NCI-H446 treated with DMSO at 0.1 percent for 48 hours (cell line): ENCODE measurements around the gene FASTK.
A peak's percentile ranks its signal among the peaks of the same experiment; 100 is the strongest.
"Not testable (repeated sequence)": the region's sequence is repeated elsewhere in the genome, so short reads cannot be mapped to it uniquely, and the experiment has no call there.

Source experiments
- DNase-seq: peaks from one replicate; lab custom pipeline; 2025; lab: John Stamatoyannopoulos, UW

Gene FASTK

DNA sequence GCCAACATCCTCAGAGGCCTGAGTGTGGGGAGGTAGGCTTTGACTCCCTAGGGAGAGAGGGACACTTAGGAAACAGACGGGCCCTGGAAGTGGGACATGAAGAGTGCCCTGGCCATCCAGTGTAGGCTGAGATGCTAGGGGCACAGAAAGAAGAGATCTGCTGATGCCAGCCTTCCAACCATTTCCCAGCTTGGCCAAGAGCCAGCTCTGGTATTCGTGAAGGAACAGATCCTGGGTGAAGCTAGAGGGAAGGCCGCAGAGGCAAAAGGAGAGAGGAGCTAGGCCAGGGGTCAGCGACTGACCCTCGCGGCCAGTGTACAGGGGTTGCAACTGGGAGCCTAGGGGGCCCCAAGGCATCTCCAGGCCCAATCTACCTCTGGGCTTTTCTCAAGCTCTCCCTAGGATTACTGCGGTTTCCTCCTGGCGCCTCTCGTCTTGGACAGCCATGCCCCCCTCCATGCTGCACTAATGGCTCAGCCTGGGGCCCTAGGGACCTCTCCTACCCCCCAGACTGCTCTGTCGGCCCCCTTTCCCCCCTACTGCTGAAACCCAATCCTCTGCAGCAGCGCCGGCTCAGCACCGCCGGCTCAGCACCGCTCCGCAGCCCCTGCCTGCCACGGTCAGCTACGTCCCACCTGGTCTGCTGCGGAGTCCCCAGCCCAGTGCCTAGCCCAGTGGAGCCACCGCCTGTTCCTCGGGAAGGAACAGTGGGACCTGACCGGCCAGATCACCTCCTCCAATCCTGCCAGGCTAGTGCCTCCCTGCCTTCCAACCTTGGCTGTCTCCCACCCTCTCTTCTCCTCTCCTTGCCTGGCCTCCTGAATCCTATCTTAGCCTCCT is 32.4 kb downstream of the FASTK start, which contains the start of gene ASIC3:
Gene ASIC3 (plus strand): TSS at position 556 of the 840 bp plus-strand sequence. CDS start 355 bp downstream, outside the sequence.
- no peak for DNase-seq

DNA sequence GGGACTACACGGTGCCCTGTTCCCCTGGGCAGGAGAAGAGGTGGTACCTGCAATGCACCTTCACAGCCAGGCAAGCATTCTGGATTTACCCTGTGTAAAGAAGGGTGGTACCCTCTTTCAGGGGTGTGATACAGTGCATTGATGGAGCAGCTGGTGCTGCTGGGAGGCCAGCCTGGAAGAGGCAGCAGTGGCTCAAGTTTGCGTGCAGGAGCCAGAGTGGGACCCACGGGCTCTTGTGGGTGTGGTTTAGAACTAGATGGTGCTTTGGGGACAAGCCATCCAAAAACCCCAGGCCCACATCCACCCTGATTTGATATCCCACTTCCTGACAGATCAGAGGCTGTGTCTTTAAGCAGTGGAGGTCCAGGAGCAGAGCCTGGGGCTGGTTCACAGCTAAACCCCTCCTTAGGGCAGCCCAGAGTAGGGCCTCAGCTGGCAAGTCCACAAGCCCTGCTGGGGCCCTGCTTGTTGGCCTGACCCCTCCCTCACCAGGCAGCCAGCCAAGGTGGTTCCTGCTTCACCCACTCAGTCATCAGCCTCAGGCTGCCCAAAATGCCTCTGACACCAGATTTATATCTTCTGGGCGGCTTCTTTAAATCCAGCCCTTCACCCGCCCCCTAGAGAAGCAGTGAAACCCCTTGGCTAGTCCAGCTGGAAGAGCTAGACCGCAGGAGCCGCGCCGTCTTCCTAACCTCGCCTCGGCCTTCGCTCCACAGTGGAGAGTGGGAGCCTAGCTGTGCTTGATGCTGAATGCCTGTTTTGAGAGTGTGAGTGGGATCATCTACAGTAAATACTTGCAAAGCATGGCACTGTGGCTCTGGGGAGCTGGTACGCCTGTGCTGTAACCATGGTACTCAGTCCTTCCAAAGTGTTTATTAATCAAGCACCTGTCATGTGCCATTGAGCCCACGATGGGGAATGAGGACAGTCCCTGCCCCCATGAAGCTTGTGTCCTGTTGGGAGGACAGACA is 33.7 kb downstream of the FASTK start:
- peak; percentile 21 for DNase-seq

DNA sequence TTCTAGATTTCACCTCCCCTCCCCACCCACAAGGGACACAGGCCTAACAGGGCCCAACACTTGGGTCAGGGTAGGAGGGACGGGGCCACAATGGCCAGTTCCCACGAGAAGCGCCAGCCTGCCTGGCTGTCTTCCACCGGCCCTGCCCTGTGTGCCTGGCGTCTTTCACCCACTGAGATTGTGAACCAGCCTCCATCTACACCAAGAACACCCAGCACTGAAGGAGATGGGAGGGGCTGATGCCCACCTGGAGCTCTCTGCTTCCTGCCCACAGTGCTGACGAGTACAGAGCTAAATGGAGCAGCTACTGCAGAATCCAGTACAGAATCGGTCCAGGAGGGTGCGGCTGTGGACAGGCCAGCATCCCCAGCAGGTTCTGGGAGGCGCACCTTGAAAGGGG is 34.6 kb downstream of the FASTK start:
- no peak for DNase-seq

DNA sequence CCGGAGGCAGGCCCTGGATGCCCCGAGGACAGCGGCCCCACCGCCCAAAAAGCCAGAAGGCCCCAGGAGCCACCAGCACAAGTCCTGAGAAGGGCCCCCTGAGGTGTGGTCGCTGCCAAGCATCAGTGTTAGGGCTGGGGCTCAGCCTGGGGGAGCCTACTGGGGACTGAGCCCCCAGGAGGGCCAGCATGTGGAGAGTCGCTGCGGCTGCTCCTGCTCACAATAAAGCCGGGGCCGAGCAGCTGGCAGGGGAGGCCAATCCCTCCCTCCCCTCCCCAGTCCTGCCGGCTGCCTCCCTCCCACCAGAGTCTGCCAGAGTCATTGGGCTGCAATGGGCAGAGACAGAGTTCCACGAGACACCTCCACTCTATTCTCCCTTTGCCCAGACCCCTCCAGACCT is 35.3 kb downstream of the FASTK start:
- no peak for DNase-seq

DNA sequence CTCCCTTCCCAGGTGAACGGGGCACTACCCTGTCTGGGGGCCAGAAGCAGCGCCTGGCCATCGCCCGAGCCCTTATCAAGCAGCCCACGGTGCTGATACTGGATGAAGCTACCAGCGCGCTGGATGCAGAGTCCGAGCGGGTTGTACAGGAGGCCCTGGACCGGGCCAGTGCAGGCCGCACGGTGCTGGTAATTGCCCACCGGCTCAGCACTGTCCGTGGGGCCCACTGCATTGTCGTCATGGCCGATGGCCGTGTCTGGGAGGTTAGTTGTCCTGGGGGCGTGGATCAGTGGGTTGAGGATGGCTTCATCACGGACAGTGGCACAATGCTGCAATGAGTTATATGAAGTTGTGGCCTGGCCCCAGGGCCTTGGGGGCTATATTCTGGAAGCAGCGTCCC is 36.6 kb downstream of the FASTK start:
- no peak for DNase-seq

DNA sequence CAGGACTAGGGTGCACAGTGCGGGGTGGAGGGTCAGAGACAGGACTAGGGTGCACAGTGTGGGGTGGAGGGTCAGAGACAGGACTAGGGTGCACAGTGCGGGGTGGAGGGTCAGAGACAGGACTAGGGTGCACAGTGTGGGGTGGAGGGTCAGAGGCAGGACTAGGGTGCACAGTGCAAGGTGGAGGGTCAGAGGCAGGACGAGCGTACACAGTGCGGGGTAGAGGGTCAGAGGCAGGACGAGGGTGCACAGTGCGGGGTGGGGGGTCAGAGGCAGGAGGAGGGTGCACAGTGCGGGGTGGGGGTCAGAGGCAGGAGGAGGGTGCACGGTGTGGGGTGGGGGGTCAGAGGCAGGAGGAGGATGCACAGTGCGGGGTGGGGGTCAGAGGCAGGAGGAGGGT is 37.2 kb downstream of the FASTK start:
- not testable (repeated sequence) for DNase-seq

DNA sequence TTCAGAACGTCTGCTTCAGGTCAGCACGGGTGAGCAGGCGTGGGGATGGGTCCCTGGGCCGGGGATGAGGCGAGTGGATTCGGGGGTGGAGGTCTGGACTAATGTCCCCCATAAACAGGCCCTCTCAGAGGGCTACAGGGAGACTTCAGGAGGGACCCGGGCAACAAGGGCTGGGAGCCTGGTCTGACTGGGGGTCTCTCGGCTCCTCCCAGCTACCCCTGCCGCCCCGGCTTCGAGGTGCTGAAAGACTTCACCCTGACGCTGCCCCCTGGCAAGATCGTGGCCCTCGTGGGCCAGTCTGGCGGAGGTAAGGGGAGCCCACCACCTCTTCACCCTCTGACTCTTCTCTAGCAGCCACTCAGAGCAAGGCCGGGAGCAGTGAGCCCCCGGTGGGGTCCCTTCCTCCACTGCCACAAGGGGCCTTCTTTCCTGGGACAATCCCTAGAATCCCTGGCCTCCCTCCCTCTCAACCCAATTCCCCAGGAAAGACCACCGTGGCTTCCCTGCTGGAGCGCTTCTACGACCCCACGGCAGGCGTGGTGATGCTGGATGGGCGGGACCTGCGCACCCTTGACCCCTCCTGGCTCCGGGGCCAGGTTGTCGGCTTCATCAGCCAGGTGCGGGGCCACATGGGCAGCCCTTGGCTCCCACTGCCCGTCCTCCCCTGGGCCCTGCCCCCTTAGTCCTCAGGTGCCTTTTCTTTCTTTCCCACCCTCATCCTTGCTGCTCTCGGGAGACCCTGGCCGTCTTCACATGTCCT is 39.8 kb downstream of the FASTK start:
- no peak for DNase-seq

DNA sequence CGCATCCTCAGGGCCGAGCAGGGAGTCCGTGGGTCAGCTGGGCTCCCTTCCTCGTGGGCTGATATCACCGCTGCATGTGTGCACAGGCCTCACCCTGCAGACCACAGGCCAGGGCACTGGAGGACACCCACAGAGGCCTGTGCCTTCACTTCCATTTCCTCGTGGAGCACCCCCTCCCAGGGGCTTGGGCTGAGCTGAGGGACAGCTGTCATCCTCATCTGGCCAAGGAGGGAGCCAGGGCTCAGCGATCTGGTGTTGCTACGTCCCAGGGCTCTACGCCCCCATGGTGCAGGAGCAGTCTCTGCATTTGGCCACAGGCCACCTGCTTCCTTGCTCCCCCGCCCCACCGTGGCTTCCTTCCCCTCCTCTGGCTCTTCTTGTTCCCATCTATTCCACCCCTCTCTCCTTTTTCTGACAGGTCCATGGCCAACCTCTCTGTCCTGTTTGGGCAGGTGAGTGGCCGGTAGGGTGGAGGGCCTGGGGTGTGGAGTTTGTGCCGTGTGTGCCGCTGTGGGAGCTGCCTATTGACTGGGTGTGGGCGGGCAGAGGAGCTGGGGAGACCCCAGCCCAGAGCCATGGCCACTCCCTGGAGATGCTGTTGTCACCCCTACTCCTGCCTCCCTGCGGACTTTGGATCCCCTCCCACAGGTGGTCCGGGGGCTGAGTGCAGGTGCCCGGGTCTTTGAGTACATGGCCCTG is 40.6 kb downstream of the FASTK start:
- no peak for DNase-seq

DNA sequence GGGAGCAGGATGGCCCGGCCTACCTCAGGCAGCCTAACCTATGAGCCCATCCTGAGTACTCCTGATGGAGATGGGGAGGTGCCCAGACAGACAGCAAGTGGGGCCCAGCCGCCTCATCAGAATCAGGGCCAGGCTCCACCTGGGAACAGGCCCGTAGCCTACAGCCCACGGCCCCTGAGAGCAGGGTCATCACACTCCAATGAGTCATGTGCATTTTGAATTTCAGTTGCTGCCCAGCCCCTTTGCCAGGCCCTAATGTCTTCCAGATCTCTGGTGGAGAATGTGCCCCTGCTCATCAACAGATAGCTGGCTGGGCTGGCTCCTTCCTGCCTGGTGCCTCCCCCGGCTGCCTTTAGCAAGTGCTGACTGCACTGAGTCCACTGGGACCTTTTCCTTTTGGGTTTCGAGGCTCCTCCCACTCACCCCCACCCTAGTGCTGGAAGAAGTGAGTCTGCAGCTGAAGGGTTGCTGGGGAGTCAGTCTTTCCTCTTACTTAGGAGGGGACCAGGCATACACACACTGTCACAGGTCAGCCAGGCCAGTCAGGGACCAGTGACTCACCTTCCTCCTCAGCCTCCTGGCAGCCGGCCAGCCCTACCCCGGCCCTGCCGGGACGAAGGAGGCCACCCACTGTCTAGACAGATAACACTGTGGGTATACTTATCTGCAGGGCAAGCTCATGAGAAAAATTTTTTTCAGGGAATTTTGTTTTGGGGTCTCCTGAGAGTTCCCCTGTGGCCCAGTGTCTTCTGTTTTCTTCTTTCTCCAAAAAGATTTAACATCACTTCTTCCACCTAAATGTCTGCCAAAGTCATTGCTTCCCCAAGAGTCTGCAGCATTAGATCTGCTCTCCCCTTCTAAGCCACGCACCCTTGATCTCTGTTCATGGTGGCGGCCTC is 41.4 kb downstream of the FASTK start:
- no peak for DNase-seq

DNA sequence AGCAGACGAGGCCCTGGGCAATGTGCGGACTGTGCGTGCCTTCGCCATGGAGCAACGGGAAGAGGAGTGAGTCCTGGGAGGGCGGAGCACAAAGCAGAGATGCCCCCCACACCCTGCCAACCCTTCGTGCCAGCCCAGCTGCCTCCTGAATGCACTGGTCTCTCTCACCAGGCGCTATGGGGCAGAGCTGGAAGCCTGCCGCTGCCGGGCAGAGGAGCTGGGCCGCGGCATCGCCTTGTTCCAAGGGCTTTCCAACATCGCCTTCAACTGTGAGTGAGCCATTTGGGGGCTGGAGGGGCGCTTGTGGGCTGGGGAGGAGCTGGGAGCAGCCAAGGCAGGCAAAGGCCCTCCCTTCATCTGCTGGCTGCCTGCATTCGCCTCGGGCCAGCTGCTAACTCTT is 44.7 kb downstream of the FASTK start:
- no peak for DNase-seq

DNA sequence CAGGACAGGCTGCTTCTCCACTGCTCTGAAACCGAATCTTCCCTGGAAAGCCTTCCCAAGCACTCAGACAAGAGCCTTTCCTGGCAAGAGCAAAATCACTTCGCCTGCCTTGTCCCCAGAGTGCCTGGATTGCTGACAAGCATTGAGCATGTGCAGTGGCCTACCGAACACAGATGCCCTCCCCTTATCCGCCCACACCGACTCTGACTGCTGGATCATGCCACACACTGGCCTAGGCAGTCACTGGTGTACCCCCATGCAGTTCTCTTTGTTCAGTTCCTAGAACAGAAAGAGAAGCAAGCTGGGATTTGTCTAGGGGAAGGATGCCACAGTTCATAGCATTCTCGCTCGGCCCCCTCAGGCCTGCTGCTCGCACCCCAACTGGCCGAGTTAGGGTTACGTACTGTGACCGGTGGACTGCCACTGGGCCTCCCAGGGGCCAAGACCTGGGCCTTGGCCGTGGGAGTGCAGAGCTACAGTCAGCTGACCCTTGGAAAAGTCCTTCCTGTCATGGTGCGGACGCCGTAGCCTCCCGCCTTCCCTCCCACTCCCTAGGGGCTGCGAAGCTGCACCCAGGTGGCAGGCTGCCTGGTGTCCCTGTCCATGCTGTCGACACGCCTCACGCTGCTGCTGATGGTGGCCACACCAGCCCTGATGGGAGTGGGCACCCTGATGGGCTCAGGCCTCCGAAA is 45.4 kb downstream of the FASTK start:
- DNase-seq = no peak

DNA sequence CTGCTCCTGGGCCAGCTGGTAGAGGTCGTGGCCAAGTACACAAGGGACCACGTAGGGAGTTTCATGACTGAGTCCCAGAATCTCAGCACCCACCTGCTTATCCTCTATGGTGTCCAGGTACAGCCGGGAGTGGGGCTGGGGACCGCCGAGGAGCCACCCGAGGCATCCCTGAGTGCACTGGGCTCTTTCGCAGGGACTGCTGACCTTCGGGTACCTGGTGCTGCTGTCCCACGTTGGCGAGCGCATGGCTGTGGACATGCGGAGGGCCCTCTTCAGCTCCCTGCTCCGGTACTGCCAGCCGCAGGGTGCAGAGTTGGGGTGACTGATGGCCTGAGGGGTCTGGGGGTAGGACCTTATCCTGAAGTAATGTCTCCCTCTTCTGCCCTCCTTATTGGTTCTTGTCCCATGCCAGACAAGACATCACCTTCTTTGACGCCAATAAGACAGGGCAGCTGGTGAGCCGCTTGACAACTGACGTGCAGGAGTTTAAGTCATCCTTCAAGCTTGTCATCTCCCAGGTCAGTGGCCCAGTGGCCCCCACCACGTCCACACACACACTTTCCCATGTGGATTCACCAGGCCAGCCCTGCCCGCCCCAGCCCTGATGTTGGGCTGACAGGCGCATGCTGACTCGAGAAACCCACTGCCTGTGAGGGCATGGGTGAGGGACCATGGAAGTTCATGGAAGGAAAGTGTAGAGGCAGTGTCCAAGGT is 46.1 kb downstream of the FASTK start:
- DNase-seq = no peak

DNA sequence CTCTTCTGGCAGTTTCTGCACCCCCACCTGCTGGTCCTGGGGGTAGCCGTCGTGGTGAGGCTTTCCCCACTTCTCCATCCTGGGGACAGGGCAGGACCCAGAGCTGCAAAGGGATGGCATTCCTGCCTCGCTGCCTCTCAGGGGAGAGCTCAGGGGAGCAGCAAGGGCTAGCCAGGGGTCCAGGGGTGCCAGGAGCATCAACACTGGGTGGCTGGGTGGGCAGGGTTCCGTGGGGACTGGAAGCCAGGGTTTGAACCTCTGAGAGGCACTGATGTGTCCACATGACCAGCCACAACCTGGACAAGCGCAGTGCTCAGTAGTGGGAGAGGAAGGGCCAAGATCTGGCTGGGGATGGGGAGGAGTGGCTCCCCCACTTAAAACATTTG is 46.8 kb downstream of the FASTK start:
- no peak for DNase-seq

DNA sequence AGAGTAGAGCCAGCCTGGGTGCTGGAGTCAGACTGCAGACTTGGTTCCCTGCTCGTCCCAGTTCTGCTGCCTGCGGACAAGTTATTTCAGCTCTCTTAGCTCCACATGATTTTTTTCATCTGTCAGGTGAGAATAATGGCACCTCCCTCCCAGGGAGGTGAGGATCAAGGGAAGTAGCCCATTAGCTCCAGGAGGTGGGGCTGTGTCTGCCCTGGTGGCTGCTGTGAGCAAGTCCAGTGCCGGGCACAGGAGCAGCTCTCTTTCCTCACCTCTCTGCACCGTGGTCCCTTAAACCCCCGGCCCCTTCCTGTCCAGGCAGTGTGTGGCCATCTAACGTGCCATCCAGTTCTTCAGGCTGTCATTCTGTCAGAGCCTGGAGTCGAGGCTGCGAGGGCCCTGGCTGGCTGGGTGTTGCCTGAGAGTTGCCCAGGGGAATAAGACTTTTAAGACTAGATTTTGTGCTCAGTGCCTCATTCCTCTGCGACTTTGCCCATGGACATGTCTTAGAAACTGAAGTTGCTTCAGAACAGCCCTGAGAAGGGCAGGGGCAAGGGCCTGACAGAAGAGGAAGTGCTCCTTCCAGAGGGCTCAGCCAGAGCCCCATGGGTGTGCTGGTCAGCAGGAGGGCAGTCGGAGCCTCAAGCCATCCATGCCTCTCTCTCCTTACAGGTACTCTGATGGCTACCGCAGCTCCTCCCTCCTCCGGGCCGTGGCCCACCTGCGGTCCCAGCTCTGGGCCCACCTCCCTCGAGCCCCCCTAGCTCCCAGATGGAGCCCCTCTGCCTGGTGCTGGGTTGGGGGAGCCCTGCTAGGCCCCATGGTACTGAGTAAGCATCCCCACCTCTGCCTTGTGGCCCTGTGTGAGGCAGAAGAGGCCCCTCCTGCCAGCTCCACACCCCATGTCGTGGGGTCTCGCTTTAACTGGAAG is 47.4 kb downstream of the FASTK start:
- DNase-seq = no peak

DNA sequence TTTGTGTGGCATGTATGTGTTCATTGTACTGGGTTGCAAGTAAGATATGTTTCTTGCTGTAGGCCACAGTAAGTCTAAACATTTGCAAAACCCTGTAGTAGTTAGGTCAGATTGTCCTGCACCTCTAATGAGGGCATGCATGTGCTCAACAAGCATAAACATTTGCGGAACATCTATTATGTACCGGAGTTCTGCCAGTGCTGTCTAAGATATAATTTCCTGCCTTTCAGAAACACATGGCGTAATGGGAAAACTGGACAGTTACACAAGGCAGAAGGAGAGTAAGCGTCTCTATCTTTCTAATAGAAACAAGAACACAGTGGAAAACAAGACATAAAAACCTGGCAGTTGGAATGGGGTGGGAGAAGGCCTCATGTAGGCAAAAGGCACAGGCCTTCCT is 49.6 kb downstream of the FASTK start:
- no peak for DNase-seq

DNA sequence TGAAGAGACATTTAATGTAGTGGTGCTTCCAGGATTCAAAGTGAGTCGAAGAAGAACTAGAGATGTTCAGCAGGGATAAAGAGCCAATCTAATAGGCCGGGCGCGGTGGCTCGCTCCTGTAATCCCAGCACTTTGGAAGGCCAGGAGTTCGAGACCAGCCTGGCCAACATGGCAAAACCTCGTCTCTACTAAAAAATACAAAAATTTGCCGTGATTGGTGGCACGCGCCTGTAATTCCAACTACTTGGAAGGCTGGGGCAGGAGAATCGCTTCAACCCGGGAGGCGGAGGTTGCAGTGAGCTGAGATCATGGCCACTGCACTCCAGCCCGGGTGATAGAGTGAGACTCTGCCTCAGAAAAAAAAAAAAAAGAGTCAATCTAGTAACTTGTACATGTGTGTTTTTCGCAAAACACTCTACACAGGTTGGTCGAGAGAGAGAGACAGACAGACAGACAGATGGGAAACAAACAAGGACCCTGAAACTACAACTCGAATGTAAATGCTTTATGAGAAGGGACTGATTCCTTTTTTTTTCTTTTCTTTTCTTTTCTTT is 51.6 kb downstream of the FASTK start:
- no peak for DNase-seq

DNA sequence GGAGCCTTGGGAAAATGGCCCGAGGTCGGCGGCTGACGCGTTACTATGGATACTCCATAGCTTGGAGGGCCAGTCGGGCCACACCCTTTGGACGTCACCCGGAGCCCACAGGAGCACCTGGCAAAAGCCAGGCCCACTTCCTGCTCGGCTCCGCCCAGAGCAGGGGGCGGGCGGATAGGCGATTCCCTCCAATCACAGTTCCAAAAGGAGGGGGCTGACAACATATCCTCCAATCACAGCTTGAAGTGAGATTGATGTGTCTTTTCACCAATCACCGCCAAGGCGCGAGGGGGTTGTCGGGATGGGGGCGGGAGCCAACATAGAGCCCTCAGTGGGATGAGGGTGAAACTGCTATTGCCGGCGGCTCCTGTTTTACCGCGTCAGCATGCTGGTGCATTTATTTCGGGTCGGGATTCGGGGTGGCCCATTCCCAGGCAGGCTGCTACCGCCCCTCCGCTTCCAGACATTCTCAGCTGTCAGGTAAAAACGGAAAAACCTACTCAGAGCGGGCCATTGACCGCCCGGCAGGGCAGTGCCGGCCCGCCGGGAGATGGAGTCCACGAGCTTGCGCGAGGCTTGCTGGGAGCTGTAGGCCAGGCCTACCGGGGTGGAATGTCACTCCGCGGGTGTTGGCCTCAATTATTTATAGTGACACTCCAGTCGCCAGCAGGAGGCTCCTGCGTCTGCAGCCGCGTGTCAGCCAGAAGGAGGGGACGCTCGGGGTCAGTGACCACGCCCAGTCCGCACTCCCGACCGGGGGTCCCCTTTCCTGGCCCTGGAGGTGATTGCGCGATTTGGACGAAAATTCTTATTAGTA is 52.3 kb downstream of the FASTK start, which contains the start of gene ABCB8:
Gene ABCB8 (plus strand): TSS at position 320 of the 817 bp plus-strand sequence. CDS start 66 bp downstream, at position 386.
- peak; percentile 96 for DNase-seq
